DMS114 treated with DMSO at 0.1 percent for 48 hours (cell line): Measurements from ENCODE around the gene FBXL7.

Experiments
- DNase-seq: peaks from one replicate; lab custom pipeline; 2025; ENCODE audit not compliant: unreplicated experiment; lab: John Stamatoyannopoulos, UW

FBXL7 gene

GRCh38 chr5:15702102-15702501 lies 202.1 kb downstream of the FBXL7 start:
- DNase-seq, result no peak

- no peak for DNase-seq
Measured at GRCh38 chr5:15703901-15704300, 203.9 kb downstream of the FBXL7 start.

- no peak for DNase-seq
Measured at GRCh38 chr5:15704397-15704947, 204.5 kb downstream of the FBXL7 start.

- no peak for DNase-seq
Measured at GRCh38 chr5:15707631-15708030, 207.7 kb downstream of the FBXL7 start.

- DNase-seq, result no peak
Measured at GRCh38 chr5:15711892-15712291, 211.9 kb downstream of the FBXL7 start.

- no peak for DNase-seq
Measured at GRCh38 chr5:15715535-15715934, 215.6 kb downstream of the FBXL7 start.

- DNase-seq, result no peak
Measured at GRCh38 chr5:15715967-15716366, 216.0 kb downstream of the FBXL7 start.

- no peak for DNase-seq
Measured at GRCh38 chr5:15717001-15717400, 217.0 kb downstream of the FBXL7 start.

GRCh38 chr5:15718421-15719179 lies 218.6 kb downstream of the FBXL7 start:
- DNase-seq, result no peak

GRCh38 chr5:15719784-15720183 lies 219.8 kb downstream of the FBXL7 start:
- no peak for DNase-seq

GRCh38 chr5:15720515-15720914 lies 220.5 kb downstream of the FBXL7 start:
- no peak for DNase-seq

GRCh38 chr5:15722305-15722704 lies 222.3 kb downstream of the FBXL7 start:
- DNase-seq, result no peak

GRCh38 chr5:15727375-15727774 lies 227.4 kb downstream of the FBXL7 start:
- DNase-seq, result no peak

GRCh38 chr5:15728811-15729210 lies 228.8 kb downstream of the FBXL7 start:
- no peak for DNase-seq

GRCh38 chr5:15731699-15732098 lies 231.7 kb downstream of the FBXL7 start:
- DNase-seq, result no peak

- DNase-seq, result no peak
Measured at GRCh38 chr5:15734058-15734457, 234.1 kb downstream of the FBXL7 start.

GRCh38 chr5:15737036-15737821 lies 237.2 kb downstream of the FBXL7 start:
- no peak for DNase-seq

- no peak for DNase-seq
Measured at GRCh38 chr5:15737871-15738664, 238.1 kb downstream of the FBXL7 start.

GRCh38 chr5:15740383-15740782 lies 240.4 kb downstream of the FBXL7 start:
- DNase-seq, result no peak

- no peak for DNase-seq
Measured at GRCh38 chr5:15741591-15741990, 241.6 kb downstream of the FBXL7 start.

GRCh38 chr5:15746833-15747232 lies 246.9 kb downstream of the FBXL7 start:
- no peak for DNase-seq
